Kidney (tissue), 22 donors: ENCODE measurements around the gene ATP13A3. TPM values are rescaled to one million over a fixed set of nuclear protein-coding genes. Genes with fewer than 3 reads are reported as not detected.
"Not testable (repeated sequence)": the region's sequence is repeated elsewhere in the genome, so short reads cannot be mapped to it uniquely, and the experiment has no call there.

Experiments used
- DNase-seq, 5 donors: peaks; one replicate each; pipeline ENCODE4 v3.0.0-alpha.2; 2013 to 2020
- FAIRE-seq: peaks from 2 replicates; lab custom pipeline; 2012; peaks lifted over from hg19 to GRCh38; lab: Jason Lieb, UNC
- H3K27ac ChIP-seq, 2 donors: one replicate each; pipeline ENCODE4 v1.7.0; 2013; ENCODE audit warnings: low read depth in 2 of 2, low read length in 2 of 2, inconsistent platforms in 1 of 2
- H3K27me3 ChIP-seq: one replicate; pipeline ENCODE4 v1.7.1; 2013; ENCODE audit warnings: low read length, inconsistent platforms; ENCODE audit not compliant: control insufficient read depth, insufficient read depth
- H3K36me3 ChIP-seq, 3 donors: one replicate each; pipeline versions ENCODE4 v1.7.0 to v1.7.1; 2013; ENCODE audit warnings: low read length in 3 of 3, control low read depth in 1 of 3, inconsistent platforms in 1 of 3; ENCODE audit not compliant: insufficient read depth in 3 of 3, control insufficient read depth in 2 of 3
- H3K4me1 ChIP-seq, 3 donors: one replicate each; pipeline versions ENCODE4 v1.7.0 to v1.7.1; 2013; ENCODE audit warnings: low read length in 3 of 3, inconsistent platforms in 1 of 3, low read depth in 1 of 3; ENCODE audit not compliant: control insufficient read depth in 2 of 3, insufficient read depth in 2 of 3
- H3K4me3 ChIP-seq, 3 donors: one replicate each; pipeline versions ENCODE4 v1.7.0 to v1.8.1; 2013; ENCODE audit warnings: low read length in 3 of 3, control low read depth in 1 of 3, inconsistent platforms in 1 of 3
- H3K9ac ChIP-seq, 3 donors: one replicate each; pipeline versions ENCODE4 v1.7.0 to v1.7.1; 2013; ENCODE audit warnings: low read length in 3 of 3, control low read depth in 1 of 3, inconsistent platforms in 1 of 3
- H3K9me3 ChIP-seq, 3 donors: one replicate each; pipeline versions ENCODE4 v1.7.0 to v1.7.1; 2013; ENCODE audit warnings: low read length in 3 of 3, control low read depth in 1 of 3, inconsistent platforms in 1 of 3; ENCODE audit not compliant: control insufficient read depth in 2 of 3, insufficient read depth in 1 of 3
- CTCF ChIP-seq: IDR thresholded peaks from 3 replicates; pipeline ENCODE4 v1.5.1; 2012; ENCODE audit warnings: mild to moderate bottlenecking, moderate library complexity, borderline replicate concordance; ENCODE audit not compliant: insufficient read depth; ENCODE audit errors: extremely low read depth
- intact Hi-C: fragments of 100-400 bp; cut with DNase I; formaldehyde crosslinking; loops from one replicate; pipeline ENCODE4 v1.11.1; 2022
- long read RNA-seq, 10 donors: library from polyadenylated mRNA in 1 of 10; unstranded in 1 of 10; transcript quantifications; one replicate each; pipeline ENCODE4 v2.0.0 and lab custom pipeline, GENCODE V29; 2021 to 2026
- polyA plus RNA-seq: library from polyadenylated mRNA; stranded (reverse); fragments of 350-450 nt; fragmentation: Illumina TruSeq; extraction: RNeasy Lipid Tissue Mini Kit (QIAGEN cat#74804); gene quantifications from one replicate; pipeline ENCODE4 v1.2.3, GENCODE V29; 2014; ENCODE audit warnings: low read depth, low replicate concordance; ENCODE audit not compliant: insufficient read depth
- total RNA-seq: library from RNA; stranded (reverse); fragmentation: NEBNext Ultra II Directional; extraction: Animal tissue kit (Norgen Biotek cat#: 25700); gene quantifications from one replicate; pipeline ENCODE4 v1.2.1, GENCODE V29; 2021
- donor health status: control.
- donor health status: control.
- donor health status: control.
- donor health status: control.
- donor health status: control.
- donor health status: DM: yes; HTN: yes; CAD: no.
- donor health status: Normal renal cell carcinoma (clear cell type).

Gene ATP13A3
- total RNA-seq (103 TPM), polyA plus RNA-seq (15.3 TPM)
- long read RNA-seq, donor 1, partial matches to known transcripts, result 0 of 3 reads
- long read RNA-seq, donor 1, other reads (novel, unspliced or antisense), result 0 of 3 reads
- long read RNA-seq, donor 2, partial matches to known transcripts, result 0 of 1 reads
- long read RNA-seq, donor 2, other reads (novel, unspliced or antisense), result 0 of 1 reads
- long read RNA-seq, donor 3, partial matches to known transcripts, result 0 of 2 reads
- long read RNA-seq, donor 3, other reads (novel, unspliced or antisense), result 0 of 2 reads
- long read RNA-seq, donor 4, result 0 reads
- long read RNA-seq, donor 5, result 0 reads
- long read RNA-seq, donor 6, result 0 reads
- long read RNA-seq, donor 7, full-length matches to known transcripts, result 3 of 18 reads
- long read RNA-seq, donor 7, partial matches to known transcripts, result 6 of 18 reads
- long read RNA-seq, donor 7, other reads (novel, unspliced or antisense), result 9 of 18 reads
- long read RNA-seq, donor 8, full-length matches to known transcripts, result 3 of 3 reads
- long read RNA-seq, donor 8, partial matches to known transcripts, result 0 of 3 reads
- long read RNA-seq, donor 8, other reads (novel, unspliced or antisense), result 0 of 3 reads
- long read RNA-seq, donor 9, result 0 reads
- long read RNA-seq, donor 10, partial matches to known transcripts, result 11 of 11 reads
- long read RNA-seq, donor 10, other reads (novel, unspliced or antisense), result 0 of 11 reads

DNA sequence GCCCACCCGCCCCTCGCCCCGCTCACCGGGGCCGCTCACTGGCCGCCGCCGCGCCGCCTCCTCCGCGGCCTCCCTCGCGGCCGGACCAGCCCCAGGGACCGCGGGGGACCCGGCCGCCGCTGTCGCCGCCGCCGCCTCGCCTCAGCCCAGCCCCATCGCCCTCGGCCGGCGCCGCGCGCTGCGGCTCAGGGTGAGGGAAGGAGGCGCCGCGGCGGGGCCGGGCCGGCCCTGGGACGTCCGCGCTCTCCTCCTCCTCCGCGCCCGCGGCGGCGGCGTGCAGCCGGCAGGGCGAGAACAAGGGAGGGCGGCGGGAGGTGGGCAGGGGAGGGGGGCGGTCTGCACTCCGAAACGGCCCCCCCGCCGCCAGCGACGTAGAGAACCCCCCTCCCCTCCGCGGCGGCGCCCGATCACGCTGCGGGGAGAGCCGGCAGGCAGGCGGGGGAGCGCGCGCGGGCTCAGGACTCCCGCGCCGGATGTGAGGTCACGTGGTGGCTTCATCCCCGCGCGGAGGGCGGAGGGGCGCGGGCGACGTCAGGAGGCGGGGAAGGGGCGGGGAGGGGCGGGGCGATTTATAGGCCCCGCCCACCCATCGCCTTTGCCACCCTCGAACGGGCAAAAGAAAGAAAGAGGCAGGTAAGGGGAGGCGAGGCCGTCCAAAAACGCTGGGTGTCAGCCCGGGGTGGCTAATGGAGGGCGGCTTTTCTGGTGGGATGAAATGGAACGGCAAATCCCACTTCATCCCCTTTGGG lies at the start of gene ATP13A3:
Gene ATP13A3 (minus strand): TSS at position 463 of the 749 bp plus-strand sequence. CDS start 24,812 bp downstream, outside the sequence.
- no peaks in the 10 kb centered on the region for H3K27me3 ChIP-seq
- H3K36me3 ChIP-seq, result no peaks in the 10 kb centered on the region
- no peak for FAIRE-seq
- H3K9ac ChIP-seq, result peak within 1 kb of the TSS; percentile 76 to 98 (median 89)
- no peak for TF ChIP-seq CTCF
- peak within 1 kb of the TSS; percentile 88 to 95 (median 94) for H3K4me3 ChIP-seq
- peak; percentile 94 to 97 (median 96) for DNase-seq
- no peaks in the 10 kb centered on the region for H3K9me3 ChIP-seq
- intact Hi-C loops, result no loop called here
- peak within 1 kb of the TSS; percentile 91 to 96 for H3K27ac ChIP-seq
- H3K4me1 ChIP-seq, result peaks cover 2 to 5% (median 4%) of the 10 kb centered on the region in 3 donors

- H3K36me3 ChIP-seq, H3K9ac ChIP-seq, H3K27me3 ChIP-seq, DNase-seq, H3K9me3 ChIP-seq, H3K4me3 ChIP-seq, intact Hi-C loops, FAIRE-seq, H3K27ac ChIP-seq: not testable (repeated sequence)
- H3K4me1 ChIP-seq, result peaks cover 0 to 15% (median 5%) of the 10 kb centered on the region in 3 donors
These were observed 48.4 kb upstream of the ATP13A3 start for GRCh38 chr3:194535199-194535598.

DNA sequence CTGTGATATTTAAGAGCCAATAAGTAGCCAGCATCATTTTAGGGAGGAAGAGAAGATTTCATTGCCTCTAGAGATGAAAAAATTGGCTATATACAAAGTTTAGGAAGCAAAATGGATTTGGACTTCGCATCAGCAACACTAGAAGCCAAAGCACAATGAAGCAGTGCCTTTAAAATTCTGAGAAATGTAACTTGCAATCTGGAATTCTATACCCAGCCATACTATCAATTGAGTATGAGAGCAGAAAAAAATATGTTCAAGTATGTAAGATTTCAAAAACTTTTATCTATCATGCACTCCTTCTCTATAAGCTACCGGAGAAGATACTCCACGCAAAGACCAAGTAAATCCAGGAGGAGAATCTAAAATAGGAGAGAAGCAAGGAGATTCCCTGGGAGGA lies 47.4 kb upstream of the ATP13A3 start:
- no peak overlapping the region for H3K27ac ChIP-seq
- no peak overlapping the region for H3K9ac ChIP-seq
- H3K4me1 ChIP-seq, result peaks cover 0 to 15% (median 5%) of the 10 kb centered on the region in 3 donors
- H3K27me3 ChIP-seq, result no peaks in the 10 kb centered on the region
- FAIRE-seq (no peak), DNase-seq (no peak)
- peaks cover 0 to 7% (median 5%) of the 10 kb centered on the region in 3 donors for H3K9me3 ChIP-seq
- intact Hi-C loops, result no loop called here
- TF ChIP-seq CTCF, result no peak
- H3K4me3 ChIP-seq, result no peak overlapping the region
- no peaks in the 10 kb centered on the region for H3K36me3 ChIP-seq
